GM12878 (cell line): ENCODE results near the gene TPRN. TPM values are rescaled to one million over a fixed set of nuclear protein-coding genes. Genes with fewer than 3 reads are reported as not detected.

Experiments used
- ATAC-seq: fragments of 200-7000 bp; cut with Tn5 transposase; 3 replicates; pipeline ENCODE4 v1.9.1; 2020; ENCODE audit warnings: mild to moderate bottlenecking, moderate library complexity
- BruUV-seq: library from RNA; stranded (reverse); fragments of 400-500 nt; replicated peaks from 2 replicates; lab custom pipeline; 2021; lab: Mats Ljungman, UMichigan
- CTCF ChIA-PET: fragments of 300-600 bp; sonication (Branson Sonifier 250); formaldehyde crosslinking; extraction: SDS; loops from one replicate; lab custom pipeline; 2021; ENCODE audit warnings: inconsistent platforms; lab: Yijun Ruan, JAX
- POLR2A ChIA-PET: fragments of 350-600 bp; formaldehyde crosslinking; extraction: SDS; loops from one replicate; lab custom pipeline; 2021; ENCODE audit warnings: inconsistent platforms; lab: Charles Lee
- RAD21 ChIA-PET: fragments of 300-600 bp; sonication (Branson Sonifier 250); formaldehyde crosslinking; loops from one replicate; lab custom pipeline; 2023; ENCODE audit warnings: antibody characterized with exemption; ENCODE audit not compliant: unreplicated experiment; lab: Charles Lee
- SMC1A ChIA-PET: fragments of 300-600 bp; sonication (Branson Sonifier 250); formaldehyde crosslinking; loops from one replicate; lab custom pipeline; 2023; ENCODE audit not compliant: unreplicated experiment, uncharacterized antibody; lab: Charles Lee
- DNase-seq: peaks from one replicate; pipeline ENCODE4 v3.0.0-alpha.2; 2011; ENCODE audit warnings: low read depth, low spot score
- FAIRE-seq: peaks from 3 replicates; lab custom pipeline; 2011; peaks lifted over from hg19 to GRCh38; lab: Jason Lieb, UNC
- H2AFZ ChIP-seq: 2 replicates; pipeline ENCODE4 v1.6.0; 2011; ENCODE audit warnings: low read depth, low read length, control low read depth; ENCODE audit not compliant: control insufficient read depth
- H3K27ac ChIP-seq: 2 replicates; pipeline ENCODE4 v1.5.1; 2011; ENCODE audit warnings: control low read depth; ENCODE audit not compliant: control insufficient read depth, insufficient read depth
- H3K27me3 ChIP-seq, 2 experiments: replicated peaks in 1 of 2; 2 replicates each; pipeline versions ENCODE4 v1.6.0 to v1.6.1; 2011; ENCODE audit warnings: low read length in 1 of 2; ENCODE audit not compliant: control insufficient read depth in 2 of 2, insufficient read depth in 2 of 2
- H3K36me3 ChIP-seq, 2 experiments: 2 replicates each; pipeline ENCODE4 v1.5.1; 2011; ENCODE audit warnings: low read length in 1 of 2; ENCODE audit not compliant: control insufficient read depth in 2 of 2, insufficient read depth in 2 of 2
- H3K4me1 ChIP-seq: 2 replicates; pipeline ENCODE4 v1.6.1; 2011; ENCODE audit warnings: mild to moderate bottlenecking, low read length, moderate library complexity, mixed read lengths; ENCODE audit not compliant: control insufficient read depth, insufficient read depth
- H3K4me2 ChIP-seq: 2 replicates; pipeline ENCODE4 v1.6.0; 2011; ENCODE audit warnings: control low read depth; ENCODE audit not compliant: control insufficient read depth, insufficient read depth
- H3K4me3 ChIP-seq: fragments of 200-600 bp; sonication (generic); 2 replicates; pipeline ENCODE4 v1.5.1; 2016
- H3K79me2 ChIP-seq: 2 replicates; pipeline ENCODE4 v1.6.0; 2011; ENCODE audit warnings: low read length; ENCODE audit not compliant: control insufficient read depth, insufficient read depth
- H3K9ac ChIP-seq: 2 replicates; pipeline ENCODE4 v1.8.0; 2011; ENCODE audit warnings: low read length, control low read depth, mixed read lengths; ENCODE audit not compliant: control insufficient read depth, insufficient read depth
- H3K9me3 ChIP-seq: replicated peaks from 3 replicates; pipeline ENCODE4 v1.5.1; 2011; ENCODE audit warnings: mild to moderate bottlenecking, low read length; ENCODE audit not compliant: control insufficient read depth, insufficient read depth
- H4K20me1 ChIP-seq: 2 replicates; pipeline ENCODE4 v1.6.0; 2011; ENCODE audit not compliant: control insufficient read depth, insufficient read depth
- ATF7 ChIP-seq: fragments of 450-650 bp; IDR thresholded peaks from 2 replicates; pipeline ENCODE4 v1.6.1; 2016; ENCODE audit warnings: low read depth, mild to moderate bottlenecking
- DPF2 ChIP-seq: fragments of 450-650 bp; IDR thresholded peaks from 2 replicates; pipeline ENCODE4 v1.6.1; 2017; ENCODE audit warnings: mild to moderate bottlenecking
- E4F1 ChIP-seq: fragments of 450-650 bp; IDR thresholded peaks from 2 replicates; pipeline ENCODE4 v1.6.1; 2018; ENCODE audit warnings: borderline replicate concordance, mild to moderate bottlenecking; ENCODE audit not compliant: partially characterized antibody
- FOXK2 ChIP-seq: fragments of 450-650 bp; IDR thresholded peaks from 2 replicates; pipeline ENCODE4 v1.6.1; 2017; ENCODE audit warnings: mild to moderate bottlenecking, moderate library complexity
- GATAD2B ChIP-seq: fragments of 450-650 bp; conservative IDR thresholded peaks from 2 replicates; pipeline ENCODE4 v1.6.1; 2017; ENCODE audit warnings: low read depth, mild to moderate bottlenecking, moderate library complexity
- LARP7 ChIP-seq: fragments of 450-650 bp; IDR thresholded peaks from 2 replicates; pipeline ENCODE4 v1.6.1; 2017; ENCODE audit warnings: mild to moderate bottlenecking
- MTA2 ChIP-seq: fragments of 450-650 bp; IDR thresholded peaks from 2 replicates; pipeline ENCODE4 v1.6.1; 2016; ENCODE audit warnings: low read depth, mild to moderate bottlenecking, moderate library complexity
- MTA3 ChIP-seq: IDR thresholded peaks from 2 replicates; pipeline ENCODE4 v1.6.1; 2012; ENCODE audit warnings: low read length, inconsistent platforms, borderline replicate concordance
- MXI1 ChIP-seq: fragments of 150-350 bp; IDR thresholded peaks from 2 replicates; pipeline ENCODE4 v1.6.1; 2011; ENCODE audit warnings: low read depth, mild to moderate bottlenecking, inconsistent platforms, low read length, improper control_type of control experiment
- MYB ChIP-seq: fragments of 150-350 bp; IDR thresholded peaks from 2 replicates; pipeline ENCODE4 v1.6.1; 2014; ENCODE audit warnings: mild to moderate bottlenecking, low read depth, low read length, borderline replicate concordance
- PAX5 ChIP-seq: IDR thresholded peaks from 2 replicates; pipeline ENCODE4 v1.6.1; 2011; ENCODE audit warnings: low read depth, low read length, borderline replicate concordance
- PAX8 ChIP-seq: fragments of 450-650 bp; IDR thresholded peaks from 2 replicates; pipeline ENCODE4 v1.6.1; 2017; ENCODE audit warnings: mild to moderate bottlenecking, moderate library complexity
- TBL1XR1 ChIP-seq: IDR thresholded peaks from 2 replicates; pipeline ENCODE4 v1.6.1; 2012; ENCODE audit warnings: low read depth, low read length, improper control_type of control experiment
- USF2 ChIP-seq: IDR thresholded peaks from 2 replicates; pipeline ENCODE4 v1.6.1; 2011; ENCODE audit warnings: low read depth, low read length, improper control_type of control experiment, borderline replicate concordance
- ZBED1 ChIP-seq: IDR thresholded peaks from 2 replicates; pipeline ENCODE4 v1.6.1; 2016; ENCODE audit warnings: borderline replicate concordance
- ZNF217 ChIP-seq: fragments of 450-650 bp; IDR thresholded peaks from 2 replicates; pipeline ENCODE4 v1.6.1; 2017; ENCODE audit warnings: antibody characterized with exemption, mild to moderate bottlenecking
- WGBS: methylation state at CpG from one replicate; pipeline ENCODE4 v1.1.6; 2016; ENCODE audit warnings: low lambda C conversion rate; ENCODE audit not compliant: insufficient replicate concordance, insufficient coverage; ENCODE audit errors: missing lambda C conversion rate; 5-methylcytosine and 5-hydroxymethylcytosine counted together
- in situ Hi-C: fragments of 300-500 bp; cut with MboI; formaldehyde crosslinking; loops from 9 replicates; pipeline ENCODE4 v1.14.3; 2018; ENCODE audit warnings: mixed read lengths
- intact Hi-C: fragments of 100-400 bp; cut with micrococcal nuclease; formaldehyde crosslinking; loops from one replicate; pipeline ENCODE4 v1.14.2; 2022; ENCODE audit not compliant: unreplicated experiment
- polyA plus RNA-seq, 11 experiments: library from polyadenylated mRNA; depleted of rRNA in 4 of 11; unstranded in 6 of 11; stranded (reverse) in 5 of 11; fragments of >200 nt; fragmentation: Nextera tagmentation in 4 of 11; fragmentation: Illumina TruSeq in 1 of 11; extraction: Ambion mirVana in 4 of 11; extraction: Trizol in 1 of 11; gene quantifications; 1 replicate in 1 of 11; 2 replicates in 10 of 11; pipeline versions ENCODE4 v1.2.1 to v1.2.3, GENCODE V29; 2011 to 2016; ENCODE audit warnings: inconsistent platforms in 2 of 11, missing spikeins in 2 of 11, low read depth in 1 of 11
- total RNA-seq, 4 experiments: library from RNA; depleted of rRNA in 3 of 4; stranded (reverse); fragments of >200 nt in 3 of 4; fragmentation: Illumina TruSeq in 1 of 4; extraction: Trizol in 1 of 4; gene quantifications; 2 replicates each; pipeline versions ENCODE4 v1.2.1 to v1.2.3, GENCODE V29; 2013 to 2021
- TF ChIP-seq, protein P1 (sequence below): fragments of 450-650 bp; IDR thresholded peaks from 2 replicates; pipeline ENCODE4 v1.6.1; 2016; ENCODE audit warnings: mild to moderate bottlenecking
- TF ChIP-seq, protein P2 (sequence below): fragments of 150-350 bp; IDR thresholded peaks from 2 replicates; pipeline ENCODE4 v1.6.1; 2014; ENCODE audit warnings: mild to moderate bottlenecking, low read depth, low read length

TPRN gene
- total and polyA plus RNA-seq, 10 of the 15 experiments (the other 5 are each of a cell fraction or from before 2014, with no cell fraction given), result 0.18 to 19.5 (median 3.1) TPM

GRCh38 chr9:137218212-137218753, 17.7 kb upstream of the TPRN start:
- in situ Hi-C loops (no loop called here), intact Hi-C loops (no loop called here)
- ChIA-PET CTCF (no interaction called here), SMC1A (no interaction called here), POLR2A (interaction anchor here (1.4 kb wide), 1 partner anchor 17 kb away, joined by 4 read pairs; the partner anchor contains the start of gene TPRN), RAD21 (no interaction called here)
- H3K79me2 ChIP-seq, result no peaks in the 10 kb centered on the region
- no peak overlapping the region for H2AFZ ChIP-seq
- BruUV-seq, result no TSS peak
- no peak for DNase-seq
- peaks cover 5% of the 10 kb centered on the region; the same call in 1 of the 2 replicates for H3K4me1 ChIP-seq
- H3K9me3 ChIP-seq, result no peaks in the 10 kb centered on the region
- no peak for FAIRE-seq
- peaks cover 0 to 2% of the 10 kb centered on the region in 2 experiments; a peak in 2 of 4 replicates for H3K36me3 ChIP-seq
- 88% methylated on average over 29 of the region's 30 CpGs for WGBS
- H3K4me3 ChIP-seq, result no peak overlapping the region
- no peaks in the 10 kb centered on the region for H4K20me1 ChIP-seq
- no peak for ATAC-seq
- no peak overlapping the region for H3K4me2 ChIP-seq
- no peaks in the 10 kb centered on the region for H3K27me3 ChIP-seq
- no peak overlapping the region for H3K9ac ChIP-seq
- TF ChIP-seq MTA3, result no peak
- TF ChIP-seq, protein P1, sequence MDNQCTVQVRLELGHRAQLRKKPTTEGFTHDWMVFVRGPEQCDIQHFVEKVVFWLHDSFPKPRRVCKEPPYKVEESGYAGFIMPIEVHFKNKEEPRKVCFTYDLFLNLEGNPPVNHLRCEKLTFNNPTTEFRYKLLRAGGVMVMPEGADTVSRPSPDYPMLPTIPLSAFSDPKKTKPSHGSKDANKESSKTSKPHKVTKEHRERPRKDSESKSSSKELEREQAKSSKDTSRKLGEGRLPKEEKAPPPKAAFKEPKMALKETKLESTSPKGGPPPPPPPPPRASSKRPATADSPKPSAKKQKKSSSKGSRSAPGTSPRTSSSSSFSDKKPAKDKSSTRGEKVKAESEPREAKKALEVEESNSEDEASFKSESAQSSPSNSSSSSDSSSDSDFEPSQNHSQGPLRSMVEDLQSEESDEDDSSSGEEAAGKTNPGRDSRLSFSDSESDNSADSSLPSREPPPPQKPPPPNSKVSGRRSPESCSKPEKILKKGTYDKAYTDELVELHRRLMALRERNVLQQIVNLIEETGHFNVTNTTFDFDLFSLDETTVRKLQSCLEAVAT, result no peak
- TF ChIP-seq ATF7, result no peak
- no peak for TF ChIP-seq ZBED1
- no peak for TF ChIP-seq E4F1
- no peak for TF ChIP-seq TBL1XR1
- no peak for TF ChIP-seq PAX5
- no peak for TF ChIP-seq MYB
- TF ChIP-seq MTA2, result no peak
- TF ChIP-seq, protein P2, sequence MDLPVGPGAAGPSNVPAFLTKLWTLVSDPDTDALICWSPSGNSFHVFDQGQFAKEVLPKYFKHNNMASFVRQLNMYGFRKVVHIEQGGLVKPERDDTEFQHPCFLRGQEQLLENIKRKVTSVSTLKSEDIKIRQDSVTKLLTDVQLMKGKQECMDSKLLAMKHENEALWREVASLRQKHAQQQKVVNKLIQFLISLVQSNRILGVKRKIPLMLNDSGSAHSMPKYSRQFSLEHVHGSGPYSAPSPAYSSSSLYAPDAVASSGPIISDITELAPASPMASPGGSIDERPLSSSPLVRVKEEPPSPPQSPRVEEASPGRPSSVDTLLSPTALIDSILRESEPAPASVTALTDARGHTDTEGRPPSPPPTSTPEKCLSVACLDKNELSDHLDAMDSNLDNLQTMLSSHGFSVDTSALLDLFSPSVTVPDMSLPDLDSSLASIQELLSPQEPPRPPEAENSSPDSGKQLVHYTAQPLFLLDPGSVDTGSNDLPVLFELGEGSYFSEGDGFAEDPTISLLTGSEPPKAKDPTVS, result no peak
- TF ChIP-seq LARP7, result no peak
- no peak for TF ChIP-seq FOXK2
- TF ChIP-seq MXI1, result no peak
- TF ChIP-seq USF2, result no peak
- TF ChIP-seq GATAD2B, result no peak
- TF ChIP-seq DPF2, result no peak
- TF ChIP-seq ZNF217, result no peak
- no peak for TF ChIP-seq PAX8
- H3K27ac ChIP-seq, result no peak overlapping the region
